Osteocyte (in vitro differentiated cells): Measurements from ENCODE around the gene STAMBPL1. TPM values are rescaled to one million over a fixed set of nuclear protein-coding genes. Genes with fewer than 3 reads are reported as not detected.

Experiments used
- DNase-seq: peaks from one replicate; pipeline ENCODE4 v3.0.0; 2021; ENCODE audit warnings: mixed read lengths; ENCODE audit not compliant: unreplicated experiment; ENCODE audit errors: extremely low spot score
- H3K27ac Mint-ChIP-seq: one replicate; pipeline ENCODE4 v1.8.0; 2021; ENCODE audit warnings: mild to moderate bottlenecking, mixed read lengths; ENCODE audit not compliant: unreplicated experiment
- H3K27me3 Mint-ChIP-seq: one replicate; pipeline ENCODE4 v1.8.0; 2021; ENCODE audit warnings: mixed read lengths; ENCODE audit not compliant: unreplicated experiment
- H3K36me3 Mint-ChIP-seq: one replicate; pipeline ENCODE4 v1.8.0; 2021; ENCODE audit warnings: mixed read lengths; ENCODE audit not compliant: unreplicated experiment
- H3K4me1 Mint-ChIP-seq: one replicate; pipeline ENCODE4 v1.8.0; 2021; ENCODE audit warnings: mixed read lengths; ENCODE audit not compliant: unreplicated experiment
- H3K4me3 Mint-ChIP-seq: one replicate; pipeline ENCODE4 v1.8.0; 2021; ENCODE audit warnings: mild to moderate bottlenecking, moderate library complexity, mixed read lengths; ENCODE audit not compliant: unreplicated experiment
- H3K9me3 Mint-ChIP-seq: one replicate; pipeline ENCODE4 v1.8.0; 2021; ENCODE audit warnings: mixed read lengths; ENCODE audit not compliant: unreplicated experiment
- total RNA-seq: library from RNA; stranded (reverse); gene quantifications from 2 replicates; pipeline ENCODE4 v1.2.1, GENCODE V29; 2021
- TF ChIP-seq, protein P1 (sequence below): fragments of 200-600 bp; sonication (generic); IDR thresholded peaks from 2 replicates; pipeline ENCODE4 v1.5.0; 2021; ENCODE audit warnings: antibody characterized with exemption, mild to moderate bottlenecking, moderate library complexity

The STAMBPL1 gene
- total RNA-seq, 1 donor from 2014 or later: 4.8 TPM

DNA sequence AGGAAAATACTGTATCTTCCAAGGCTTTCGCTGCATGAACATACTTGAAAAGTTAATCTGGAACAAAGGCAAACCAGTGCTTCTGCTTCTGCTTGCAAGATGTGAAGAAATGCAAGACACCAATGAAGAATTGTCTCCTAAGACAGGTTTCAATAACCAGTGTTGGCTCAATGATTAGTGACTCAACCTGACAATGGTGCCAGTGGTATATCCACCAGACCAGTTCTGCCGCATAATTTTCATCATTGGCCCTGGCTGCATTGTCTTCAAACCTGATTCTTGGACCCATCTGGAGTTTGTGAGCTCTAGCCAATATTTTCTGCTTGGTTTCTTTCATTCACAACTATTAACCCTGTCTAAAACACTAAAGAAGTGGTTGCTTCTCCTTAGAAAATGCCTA, 13.6 kb upstream of the STAMBPL1 start:
- no peaks in the 10 kb centered on the region for H3K4me1 Mint-ChIP-seq
- TF ChIP-seq, protein P1, sequence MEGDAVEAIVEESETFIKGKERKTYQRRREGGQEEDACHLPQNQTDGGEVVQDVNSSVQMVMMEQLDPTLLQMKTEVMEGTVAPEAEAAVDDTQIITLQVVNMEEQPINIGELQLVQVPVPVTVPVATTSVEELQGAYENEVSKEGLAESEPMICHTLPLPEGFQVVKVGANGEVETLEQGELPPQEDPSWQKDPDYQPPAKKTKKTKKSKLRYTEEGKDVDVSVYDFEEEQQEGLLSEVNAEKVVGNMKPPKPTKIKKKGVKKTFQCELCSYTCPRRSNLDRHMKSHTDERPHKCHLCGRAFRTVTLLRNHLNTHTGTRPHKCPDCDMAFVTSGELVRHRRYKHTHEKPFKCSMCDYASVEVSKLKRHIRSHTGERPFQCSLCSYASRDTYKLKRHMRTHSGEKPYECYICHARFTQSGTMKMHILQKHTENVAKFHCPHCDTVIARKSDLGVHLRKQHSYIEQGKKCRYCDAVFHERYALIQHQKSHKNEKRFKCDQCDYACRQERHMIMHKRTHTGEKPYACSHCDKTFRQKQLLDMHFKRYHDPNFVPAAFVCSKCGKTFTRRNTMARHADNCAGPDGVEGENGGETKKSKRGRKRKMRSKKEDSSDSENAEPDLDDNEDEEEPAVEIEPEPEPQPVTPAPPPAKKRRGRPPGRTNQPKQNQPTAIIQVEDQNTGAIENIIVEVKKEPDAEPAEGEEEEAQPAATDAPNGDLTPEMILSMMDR: no peak
- peaks cover 28% of the 10 kb centered on the region for H3K27me3 Mint-ChIP-seq
- DNase-seq: no peak
- H3K4me3 Mint-ChIP-seq: no peak overlapping the region
- no peak overlapping the region for H3K27ac Mint-ChIP-seq
- H3K36me3 Mint-ChIP-seq: no peaks in the 10 kb centered on the region
- no peaks in the 10 kb centered on the region for H3K9me3 Mint-ChIP-seq

- DNase-seq: no peak
- H3K4me1 Mint-ChIP-seq: no peaks in the 10 kb centered on the region
- H3K9me3 Mint-ChIP-seq: no peaks in the 10 kb centered on the region
- no peak overlapping the region for H3K4me3 Mint-ChIP-seq
- TF ChIP-seq, protein P1: no peak
- peaks cover 11% of the 10 kb centered on the region for H3K27me3 Mint-ChIP-seq
- H3K27ac Mint-ChIP-seq: no peak overlapping the region
- no peaks in the 10 kb centered on the region for H3K36me3 Mint-ChIP-seq
Measured at GRCh38 chr10:88870089-88870488, 10.0 kb upstream of the STAMBPL1 start.

DNA sequence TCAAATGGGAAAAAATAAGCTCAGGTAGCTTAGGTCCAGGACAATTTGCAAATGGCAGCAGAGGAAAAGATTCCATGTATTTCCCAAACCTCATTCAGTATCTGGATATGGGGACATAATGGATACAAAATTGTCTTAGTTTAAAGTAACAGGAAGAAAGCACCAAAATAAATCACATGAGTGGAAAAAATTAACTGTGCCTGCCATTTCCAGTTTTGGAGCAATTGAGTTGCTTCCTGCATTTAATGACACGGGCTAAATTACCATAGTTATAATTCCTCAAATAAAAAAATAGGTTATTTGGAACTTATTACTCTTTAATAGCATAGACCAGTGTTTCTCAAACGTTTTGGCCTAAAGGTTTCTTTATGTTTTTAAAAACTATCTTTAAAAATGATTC, 6.3 kb upstream of the STAMBPL1 start:
- Mint-ChIP-seq H3K27me3 (peaks cover 4% of the 10 kb centered on the region), H3K4me1 (no peaks in the 10 kb centered on the region), H3K36me3 (no peaks in the 10 kb centered on the region), H3K4me3 (no peak overlapping the region), H3K9me3 (no peaks in the 10 kb centered on the region), H3K27ac (no peak overlapping the region)
- no peak for DNase-seq
- TF ChIP-seq, protein P1: no peak

DNA sequence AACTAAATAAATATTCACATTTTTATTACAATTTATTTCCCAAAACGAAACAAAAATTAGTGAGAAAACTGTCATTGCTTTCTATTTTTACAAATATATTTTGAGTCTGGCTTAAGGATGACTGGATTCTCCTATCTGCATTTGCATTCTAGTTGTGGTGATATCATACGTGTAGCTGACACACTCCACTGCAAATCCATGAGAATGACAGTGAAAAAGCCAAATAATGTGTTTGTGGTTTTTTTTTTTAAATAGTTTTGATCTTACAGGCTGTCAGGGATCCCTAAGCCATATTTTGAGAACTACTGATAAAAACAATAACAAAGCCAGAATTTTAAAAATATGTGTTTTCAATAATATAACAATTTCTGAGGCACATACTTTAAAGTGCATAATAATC, 5.8 kb upstream of the STAMBPL1 start:
- Mint-ChIP-seq H3K4me1 (no peaks in the 10 kb centered on the region), H3K9me3 (no peaks in the 10 kb centered on the region), H3K4me3 (no peak overlapping the region), H3K27me3 (peaks cover 4% of the 10 kb centered on the region), H3K36me3 (no peaks in the 10 kb centered on the region), H3K27ac (no peak overlapping the region)
- no peak for DNase-seq
- TF ChIP-seq, protein P1: no peak

DNA sequence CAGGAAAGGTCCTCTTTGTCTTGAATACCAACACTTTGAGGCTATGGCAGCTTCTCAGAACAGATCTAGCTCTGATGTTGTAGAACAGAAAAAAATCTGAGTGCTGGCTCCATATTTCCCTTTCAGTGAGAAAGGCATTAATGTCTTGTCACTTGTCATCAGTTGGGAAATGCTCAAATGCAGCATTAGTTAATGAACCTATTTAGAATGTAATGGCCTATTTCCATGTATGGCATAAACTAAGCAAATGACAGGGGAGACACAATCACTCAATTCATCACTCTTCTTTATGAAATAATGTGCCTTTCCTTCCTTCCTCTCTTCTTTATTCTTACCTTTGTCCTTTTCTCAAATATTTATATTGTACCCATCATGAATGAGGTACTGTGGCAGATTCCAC, 5.0 kb upstream of the STAMBPL1 start:
- Mint-ChIP-seq H3K36me3 (no peaks in the 10 kb centered on the region), H3K27me3 (peaks cover 4% of the 10 kb centered on the region), H3K4me3 (no peak overlapping the region), H3K9me3 (no peaks in the 10 kb centered on the region), H3K27ac (no peak overlapping the region), H3K4me1 (peaks cover 4% of the 10 kb centered on the region)
- TF ChIP-seq, protein P1: no peak
- no peak for DNase-seq
